Measurements from ENCODE around the gene EN1. TPM values are rescaled to one million over a fixed set of nuclear protein-coding genes. Genes with fewer than 3 reads are reported as not detected.

EN1 gene
- total RNA-seq, 4 donors from 2014 or later, result not detected

- peaks cover 5 to 28% (median 16%) of the 10 kb centered on the region in 4 donors for H3K4me1 ChIP-seq
- intact Hi-C loops (cut with DNase I; ENCODE audit: low total_unique reads) (no loop called here), in situ Hi-C loops (cut with MboI; ENCODE audit: low pct_ligation_motif_present in 1 of 4, low pct_unique_long_range_greater_than_20kb in 1 of 4, low sequenced_read_pairs in 3 of 4) (no loop called here)
- no peaks in the 10 kb centered on the region for H3K36me3 ChIP-seq
- H3K4me3 ChIP-seq, result no peak overlapping the region
- H3K27me3 ChIP-seq, result peaks cover 100% of the 10 kb centered on the region
- WGBS, 2 donors (ENCODE audit: low coverage in 1 of 2), result 22 to 66% methylated on average over 3 to 20 of the region's 20 CpGs
- no peak overlapping the region for H3K27ac ChIP-seq
- DNase-seq, result no peak
- TF ChIP-seq POLR2A (IDR thresholded peaks at IDR 0.05) (no peak), EP300 (IDR thresholded peaks at IDR 0.05; ENCODE audit: low read depth) (no peak), POLR2AphosphoS5 (IDR thresholded peaks at IDR 0.05) (no peak)
- TF ChIP-seq, protein P1, sequence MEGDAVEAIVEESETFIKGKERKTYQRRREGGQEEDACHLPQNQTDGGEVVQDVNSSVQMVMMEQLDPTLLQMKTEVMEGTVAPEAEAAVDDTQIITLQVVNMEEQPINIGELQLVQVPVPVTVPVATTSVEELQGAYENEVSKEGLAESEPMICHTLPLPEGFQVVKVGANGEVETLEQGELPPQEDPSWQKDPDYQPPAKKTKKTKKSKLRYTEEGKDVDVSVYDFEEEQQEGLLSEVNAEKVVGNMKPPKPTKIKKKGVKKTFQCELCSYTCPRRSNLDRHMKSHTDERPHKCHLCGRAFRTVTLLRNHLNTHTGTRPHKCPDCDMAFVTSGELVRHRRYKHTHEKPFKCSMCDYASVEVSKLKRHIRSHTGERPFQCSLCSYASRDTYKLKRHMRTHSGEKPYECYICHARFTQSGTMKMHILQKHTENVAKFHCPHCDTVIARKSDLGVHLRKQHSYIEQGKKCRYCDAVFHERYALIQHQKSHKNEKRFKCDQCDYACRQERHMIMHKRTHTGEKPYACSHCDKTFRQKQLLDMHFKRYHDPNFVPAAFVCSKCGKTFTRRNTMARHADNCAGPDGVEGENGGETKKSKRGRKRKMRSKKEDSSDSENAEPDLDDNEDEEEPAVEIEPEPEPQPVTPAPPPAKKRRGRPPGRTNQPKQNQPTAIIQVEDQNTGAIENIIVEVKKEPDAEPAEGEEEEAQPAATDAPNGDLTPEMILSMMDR (IDR thresholded peaks at IDR 0.05), result no peak
- no peaks in the 10 kb centered on the region for H3K9me3 ChIP-seq
Measured at GRCh38 chr2:118841450-118841827, 6.0 kb downstream of the EN1 start.

GRCh38 chr2:118838741-118839455, 8.6 kb downstream of the EN1 start:
- in situ Hi-C loops (cut with MboI; ENCODE audit: low pct_ligation_motif_present in 1 of 4, low pct_unique_long_range_greater_than_20kb in 1 of 4, low sequenced_read_pairs in 3 of 4) (no loop called here), intact Hi-C loops (cut with DNase I; ENCODE audit: low total_unique reads) (no loop called here)
- DNase-seq, result no peak
- WGBS, 2 donors (ENCODE audit: low coverage in 1 of 2), result 43% methylated on average over 6 of the region's 6 CpGs; no CpG with 5 or more reads in 1 of the 2 donors
- peaks cover 14 to 37% (median 27%) of the 10 kb centered on the region in 4 donors for H3K4me1 ChIP-seq
- peaks cover 100% of the 10 kb centered on the region for H3K27me3 ChIP-seq
- H3K4me3 ChIP-seq, result no peak overlapping the region
- H3K27ac ChIP-seq, result no peak overlapping the region
- TF ChIP-seq POLR2A (IDR thresholded peaks at IDR 0.05) (no peak), EP300 (IDR thresholded peaks at IDR 0.05; ENCODE audit: low read depth) (no peak), POLR2AphosphoS5 (IDR thresholded peaks at IDR 0.05) (no peak)
- TF ChIP-seq, protein P1 (IDR thresholded peaks at IDR 0.05), result no peak
- H3K9me3 ChIP-seq, result no peaks in the 10 kb centered on the region
- H3K36me3 ChIP-seq, result no peaks in the 10 kb centered on the region

DNA sequence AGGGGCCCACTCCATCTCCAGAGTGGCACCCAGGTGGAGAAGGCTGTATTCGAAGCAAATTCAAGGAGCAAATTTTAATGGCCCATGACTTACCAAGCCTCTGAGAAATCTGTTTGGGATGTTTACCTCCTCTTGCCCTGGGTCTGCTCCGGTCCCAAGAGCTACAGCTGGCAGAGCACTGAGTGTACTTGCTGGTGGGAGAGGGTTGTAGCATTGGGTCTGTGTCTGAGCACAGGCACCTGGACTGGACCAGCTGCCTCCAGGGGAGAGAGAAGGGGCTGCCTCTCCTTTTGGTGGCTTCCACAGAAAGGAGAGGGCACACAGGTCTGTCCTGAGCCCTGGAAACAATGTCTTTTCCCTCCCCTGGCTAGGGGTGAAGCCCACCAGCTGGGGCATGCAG, 9.8 kb downstream of the EN1 start:
- Histone ChIP-seq H3K27ac (no peak overlapping the region), H3K36me3 (no peaks in the 10 kb centered on the region), H3K27me3 (peaks cover 100% of the 10 kb centered on the region), H3K4me1 (peaks cover 11 to 28% (median 22%) of the 10 kb centered on the region in 4 donors), H3K9me3 (no peaks in the 10 kb centered on the region), H3K4me3 (no peak overlapping the region)
- DNase-seq, result no peak
- in situ Hi-C loops (cut with MboI; ENCODE audit: low pct_ligation_motif_present in 1 of 4, low pct_unique_long_range_greater_than_20kb in 1 of 4, low sequenced_read_pairs in 3 of 4) (no loop called here), intact Hi-C loops (cut with DNase I; ENCODE audit: low total_unique reads) (no loop called here)
- TF ChIP-seq EP300 (IDR thresholded peaks at IDR 0.05; ENCODE audit: low read depth), result no peak
- TF ChIP-seq POLR2A (IDR thresholded peaks at IDR 0.05), result no peak
- TF ChIP-seq POLR2AphosphoS5 (IDR thresholded peaks at IDR 0.05), result no peak
- TF ChIP-seq, protein P1 (IDR thresholded peaks at IDR 0.05), result no peak
- WGBS, 2 donors (ENCODE audit: low coverage in 1 of 2), result 38 to 67% methylated on average over 1 to 2 of the region's 2 CpGs

GRCh38 chr2:118837067-118837466, 10.4 kb downstream of the EN1 start:
- Histone ChIP-seq H3K27me3 (peaks cover 100% of the 10 kb centered on the region), H3K9me3 (no peaks in the 10 kb centered on the region), H3K4me3 (no peak overlapping the region), H3K4me1 (peaks cover 9 to 23% (median 17%) of the 10 kb centered on the region in 4 donors), H3K27ac (no peak overlapping the region), H3K36me3 (no peaks in the 10 kb centered on the region)
- WGBS, 2 donors (ENCODE audit: low coverage in 1 of 2), result 10 to 20% methylated on average over 2 to 9 of the region's 9 CpGs
- DNase-seq, result no peak
- no peak for TF ChIP-seq POLR2AphosphoS5 (IDR thresholded peaks at IDR 0.05)
- in situ Hi-C loops (cut with MboI; ENCODE audit: low pct_ligation_motif_present in 1 of 4, low pct_unique_long_range_greater_than_20kb in 1 of 4, low sequenced_read_pairs in 3 of 4) (no loop called here), intact Hi-C loops (cut with DNase I; ENCODE audit: low total_unique reads) (no loop called here)

All from transverse colon (tissue), 4 donors.